Panc1 (cell line): ENCODE measurements around the gene WBP2.

Experiments
- CTCF ChIP-seq: fragments of 450-650 bp; IDR thresholded peaks from 2 replicates; pipeline ENCODE4 v1.5.1; 2017; ENCODE audit warnings: mild to moderate bottlenecking
- POLR2AphosphoS5 ChIP-seq: IDR thresholded peaks from 2 replicates; pipeline ENCODE4 v1.6.1; 2012; ENCODE audit warnings: mild to moderate bottlenecking, low read depth, low read length, moderate library complexity

- no peak for TF ChIP-seq CTCF
- TF ChIP-seq POLR2AphosphoS5 = no peak
These were observed 44.0 kb downstream of the WBP2 start for GRCh38 chr17:75811174-75811573.
